ENCODE measurements around the gene TPPP2. TPM values are rescaled to one million over a fixed set of nuclear protein-coding genes. Genes with fewer than 3 reads are reported as not detected.

Gene TPPP2
- total and polyA plus RNA-seq, 2 of the 4 experiments (the other 2 are of a cell fraction), result not detected

- Histone ChIP-seq H3K9ac (ENCODE audit: low read depth, low read length) (no peak overlapping the region), H4K91ac (ENCODE audit: insufficient read depth, low read depth, low read length) (no peak overlapping the region), H4K20me1 (ENCODE audit: insufficient read depth, low read length) (no peaks in the 10 kb centered on the region), H3K4me3 (ENCODE audit: insufficient read depth, low read depth, low read length) (peak overlapping the region; percentile 36; the same call in 1 of the 2 replicates), H3K9me3 (ENCODE audit: control insufficient read depth, insufficient read depth, low read length) (no peaks in the 10 kb centered on the region), H3K27ac (ENCODE audit: insufficient read depth, low read length) (no peak overlapping the region), H2BK15ac (ENCODE audit: low read depth, low read length) (no peak overlapping the region), H2BK5ac (ENCODE audit: low read depth, low read length, poor library complexity, severe bottlenecking) (no peak overlapping the region), H4K5ac (ENCODE audit: low read depth, low read length) (no peak overlapping the region), H3K4me2 (ENCODE audit: low read depth, low read length) (peak overlapping the region; percentile 65; the same call in 1 of the 2 replicates), H3K4me1 (ENCODE audit: control insufficient read depth, insufficient read depth, low read length) (no peaks in the 10 kb centered on the region), H2BK120ac (ENCODE audit: low read depth, low read length) (no peak overlapping the region), H3K36me3 (ENCODE audit: control insufficient read depth, insufficient read depth, low read length) (no peaks in the 10 kb centered on the region), H2AFZ (replicated peaks; ENCODE audit: low read length, poor library complexity) (peak overlapping the region; percentile 87), H2AK5ac (ENCODE audit: low read depth, low read length) (no peak overlapping the region), H3K14ac (replicated peaks; ENCODE audit: low read depth, low read length) (no peak overlapping the region), H3K23ac (ENCODE audit: low read depth, low read length) (no peak overlapping the region), H4K8ac (ENCODE audit: low read depth in 2 of 2, low read length in 2 of 2) (no peak overlapping the region), H3K79me1 (ENCODE audit: low read depth in 1 of 2, low read length in 2 of 2) (no peaks in the 10 kb centered on the region), H3K27me3 (ENCODE audit: control insufficient read depth, insufficient read depth, low read length) (peaks cover 61% of the 10 kb centered on the region), H2BK20ac (ENCODE audit: low read depth, low read length) (no peak overlapping the region), H2AK9ac (replicated peaks; ENCODE audit: low read depth, low read length, poor library complexity) (no peak overlapping the region), H3K56ac (ENCODE audit: extremely low read depth, insufficient read depth, low read length) (no peak overlapping the region), H3K18ac (ENCODE audit: low read depth, low read length) (no peak overlapping the region), H3K9me1 (ENCODE audit: insufficient read depth, low read length) (no peaks in the 10 kb centered on the region), H3K4ac (ENCODE audit: low read depth, low read length) (no peak overlapping the region)
- DNase-seq, result no peak
- POLR2A ChIA-PET (ENCODE audit: unreplicated experiment), result no interaction called here
- dilution Hi-C loops (cut with HindIII; ENCODE audit: low sequenced_read_pairs, unreplicated experiment), result no loop called here
- TF ChIP-seq CTCF (conservative IDR thresholded peaks at IDR 0.05; ENCODE audit: low read depth, low read length), result no peak
- no peak for TF ChIP-seq CHD1 (IDR thresholded peaks at IDR 0.05; ENCODE audit: low read depth, low read length)
- no peak for TF ChIP-seq BHLHE40 (IDR thresholded peaks at IDR 0.05; ENCODE audit: low read depth, low read length)
- no peak for TF ChIP-seq SMC3 (IDR thresholded peaks at IDR 0.05; ENCODE audit: low read depth, low read length)
- no peak for TF ChIP-seq RCOR1 (IDR thresholded peaks at IDR 0.05; ENCODE audit: insufficient replicate concordance, low read length)
- TF ChIP-seq CEBPB (IDR thresholded peaks at IDR 0.05; ENCODE audit: low read depth, low read length), result no peak
- TF ChIP-seq USF2 (IDR thresholded peaks at IDR 0.05; ENCODE audit: low read depth, low read length), result no peak
- TF ChIP-seq NFE2L2 (IDR thresholded peaks at IDR 0.05; ENCODE audit: low read depth, low read length), result no peak
- no peak for TF ChIP-seq MAFK (IDR thresholded peaks at IDR 0.05; ENCODE audit: low read depth, low read length)
- no peak for TF ChIP-seq RAD21 (IDR thresholded peaks at IDR 0.05; ENCODE audit: low read length)
- no peak for TF ChIP-seq ELK1 (IDR thresholded peaks at IDR 0.05; ENCODE audit: borderline replicate concordance, low read depth, low read length)
- in situ Hi-C loops (cut with MboI; ENCODE audit: low sequenced_read_pairs), result no loop called here
- WGBS, 2 experiments (ENCODE audit: extremely low coverage in 2 of 2, insufficient read length in 1 of 2), result no CpG with 5 or more reads among the region's 17 CpGs
- intact Hi-C loops (cut with micrococcal nuclease), result no loop called here
- CTCF ChIA-PET, result interaction anchor here (0.6 to 1.2 kb wide), 2 partner anchors 9 kb away, joined by 3 to 4 read pairs; no protein-coding TSS in a partner anchor
- no TSS peak for BruUV-seq (replicated peaks)
- ATAC-seq (ENCODE audit: low read depth), result no peak
Measured at GRCh38 chr14:21023817-21024584, 6.0 kb upstream of the TPPP2 start.

Data from IMR-90 (cell line).